ENCODE data around the gene SLC35D1. TPM values are rescaled to one million over a fixed set of nuclear protein-coding genes. Genes with fewer than 3 reads are reported as not detected.

The SLC35D1 gene
- total and polyA plus RNA-seq, 2 donors (not counting 1 experiment from before 2014, with no cell fraction given) = 4.0 to 16.8 TPM

GRCh38 chr1:67103548-67103947 is 49.6 kb upstream of the SLC35D1 start:
- no peak overlapping the region for H3K9ac ChIP-seq (ENCODE audit: low read length)
- no peaks in the 10 kb centered on the region for H3K9me3 ChIP-seq (ENCODE audit: control extremely low read depth in 1 of 3, control insufficient read depth in 2 of 3, insufficient read depth in 1 of 3, low read length in 2 of 3)
- ChIA-PET CTCF (no interaction called here), POLR2A (no interaction called here)
- no peak overlapping the region for H2AFZ ChIP-seq (ENCODE audit: insufficient read depth, low read depth, low read length, poor library complexity, severe bottlenecking)
- no peaks in the 10 kb centered on the region for H3K4me1 ChIP-seq (ENCODE audit: control insufficient read depth in 2 of 2, insufficient read depth in 2 of 2, low read length in 2 of 2)
- Mint-ChIP-seq H3K9me3 (ENCODE audit: insufficient read depth) (no peaks in the 10 kb centered on the region), H3K27ac (no peak overlapping the region), H3K4me1 (peaks cover under 1% of the 10 kb centered on the region), H3K4me3 (no peak overlapping the region), H3K27me3 (no peaks in the 10 kb centered on the region)
- H4K20me1 ChIP-seq (ENCODE audit: control insufficient read depth, insufficient read depth, low read length, poor library complexity, severe bottlenecking) = no peaks in the 10 kb centered on the region
- no peak for TF ChIP-seq CTCF (IDR thresholded peaks at IDR 0.05)
- TF ChIP-seq EZH2 (IDR thresholded peaks at IDR 0.05; ENCODE audit: borderline replicate concordance, insufficient read depth, low read depth, low read length, poor library complexity, severe bottlenecking) = no peak
- H3K27me3 ChIP-seq (replicated peaks in 1 of 4; ENCODE audit: control extremely low read depth in 1 of 4, control insufficient read depth in 3 of 4, insufficient read depth in 4 of 4, low read length in 3 of 4) = no peaks in the 10 kb centered on the region
- intact Hi-C loops (cut with micrococcal nuclease) = no loop called here
- WGBS (ENCODE audit: insufficient coverage) = no CpG with 5 or more reads among the region's 1 CpG
- H3K36me3 ChIP-seq (replicated peaks in 1 of 2; ENCODE audit: control extremely low read depth in 1 of 2, control insufficient read depth in 1 of 2, extremely low read depth in 1 of 2, insufficient read depth in 2 of 2, low read length in 1 of 2) = no peaks in the 10 kb centered on the region
- H3K4me3 ChIP-seq (ENCODE audit: control extremely low read depth in 1 of 5, extremely low read depth in 1 of 5, insufficient read depth in 1 of 5, low read depth in 2 of 5, low read length in 4 of 5) = no peak overlapping the region
- no peaks in the 10 kb centered on the region for H3K79me2 ChIP-seq (ENCODE audit: control insufficient read depth, insufficient read depth, low read length)
- no peak overlapping the region for H3K4me2 ChIP-seq (replicated peaks; ENCODE audit: low read depth, low read length, poor library complexity, severe bottlenecking)
- no peak for ATAC-seq (ENCODE audit: low read depth)
- no peak overlapping the region for H3K27ac ChIP-seq (ENCODE audit: low read length in 2 of 2)
- no peak for DNase-seq

GRCh38 chr1:67100833-67101232 is 46.9 kb upstream of the SLC35D1 start:
- Histone ChIP-seq H3K4me1 (ENCODE audit: control insufficient read depth in 2 of 2, insufficient read depth in 2 of 2, low read length in 2 of 2) (no peaks in the 10 kb centered on the region), H4K20me1 (ENCODE audit: control insufficient read depth, insufficient read depth, low read length, poor library complexity, severe bottlenecking) (no peaks in the 10 kb centered on the region), H3K4me2 (replicated peaks; ENCODE audit: low read depth, low read length, poor library complexity, severe bottlenecking) (no peak overlapping the region), H3K79me2 (ENCODE audit: control insufficient read depth, insufficient read depth, low read length) (no peaks in the 10 kb centered on the region), H3K36me3 (replicated peaks in 1 of 2; ENCODE audit: control extremely low read depth in 1 of 2, control insufficient read depth in 1 of 2, extremely low read depth in 1 of 2, insufficient read depth in 2 of 2, low read length in 1 of 2) (no peaks in the 10 kb centered on the region), H3K27ac (ENCODE audit: low read length in 2 of 2) (no peak overlapping the region), H3K27me3 (replicated peaks in 1 of 4; ENCODE audit: control extremely low read depth in 1 of 4, control insufficient read depth in 3 of 4, insufficient read depth in 4 of 4, low read length in 3 of 4) (no peaks in the 10 kb centered on the region), H2AFZ (ENCODE audit: insufficient read depth, low read depth, low read length, poor library complexity, severe bottlenecking) (no peak overlapping the region), H3K4me3 (ENCODE audit: control extremely low read depth in 1 of 5, extremely low read depth in 1 of 5, insufficient read depth in 1 of 5, low read depth in 2 of 5, low read length in 4 of 5) (no peak overlapping the region), H3K9ac (ENCODE audit: low read length) (no peak overlapping the region), H3K9me3 (ENCODE audit: control extremely low read depth in 1 of 3, control insufficient read depth in 2 of 3, insufficient read depth in 1 of 3, low read length in 2 of 3) (no peaks in the 10 kb centered on the region)
- POLR2A ChIA-PET = no interaction called here
- no peak for ATAC-seq (ENCODE audit: low read depth)
- H3K27me3 Mint-ChIP-seq = no peaks in the 10 kb centered on the region
- DNase-seq = no peak
- no peak overlapping the region for H3K27ac Mint-ChIP-seq
- WGBS (ENCODE audit: insufficient coverage) = 58% methylated on average over 3 of the region's 3 CpGs
- H3K4me1 Mint-ChIP-seq = no peaks in the 10 kb centered on the region
- TF ChIP-seq EZH2 (IDR thresholded peaks at IDR 0.05; ENCODE audit: borderline replicate concordance, insufficient read depth, low read depth, low read length, poor library complexity, severe bottlenecking) (no peak), CTCF (IDR thresholded peaks at IDR 0.05) (no peak)
- CTCF ChIA-PET = interaction anchor here (0.6 kb wide), 1 partner anchor 46 kb away, joined by 4 read pairs; no protein-coding TSS in a partner anchor
- intact Hi-C loops (cut with micrococcal nuclease) = no loop called here
- no peak overlapping the region for H3K4me3 Mint-ChIP-seq
- H3K9me3 Mint-ChIP-seq (ENCODE audit: insufficient read depth) = no peaks in the 10 kb centered on the region
